Ureter (tissue), 1 donor: ENCODE results near the gene RIC3. TPM values are rescaled to one million over a fixed set of nuclear protein-coding genes. Genes with fewer than 3 reads are reported as not detected.

Experiments used
- DNase-seq: peaks from one replicate; pipeline ENCODE4 v3.0.0-alpha.2; 2020; ENCODE audit warnings: low spot score
- total RNA-seq: library from RNA; stranded (reverse); gene quantifications from one replicate; pipeline ENCODE4 v1.2.4, GENCODE V29; 2023
- donor health status: DM: yes; HTN: yes; CAD: no.

RIC3 gene, protein sequence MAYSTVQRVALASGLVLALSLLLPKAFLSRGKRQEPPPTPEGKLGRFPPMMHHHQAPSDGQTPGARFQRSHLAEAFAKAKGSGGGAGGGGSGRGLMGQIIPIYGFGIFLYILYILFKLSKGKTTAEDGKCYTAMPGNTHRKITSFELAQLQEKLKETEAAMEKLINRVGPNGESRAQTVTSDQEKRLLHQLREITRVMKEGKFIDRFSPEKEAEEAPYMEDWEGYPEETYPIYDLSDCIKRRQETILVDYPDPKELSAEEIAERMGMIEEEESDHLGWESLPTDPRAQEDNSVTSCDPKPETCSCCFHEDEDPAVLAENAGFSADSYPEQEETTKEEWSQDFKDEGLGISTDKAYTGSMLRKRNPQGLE
- total RNA-seq, result 60.8 TPM

DNA sequence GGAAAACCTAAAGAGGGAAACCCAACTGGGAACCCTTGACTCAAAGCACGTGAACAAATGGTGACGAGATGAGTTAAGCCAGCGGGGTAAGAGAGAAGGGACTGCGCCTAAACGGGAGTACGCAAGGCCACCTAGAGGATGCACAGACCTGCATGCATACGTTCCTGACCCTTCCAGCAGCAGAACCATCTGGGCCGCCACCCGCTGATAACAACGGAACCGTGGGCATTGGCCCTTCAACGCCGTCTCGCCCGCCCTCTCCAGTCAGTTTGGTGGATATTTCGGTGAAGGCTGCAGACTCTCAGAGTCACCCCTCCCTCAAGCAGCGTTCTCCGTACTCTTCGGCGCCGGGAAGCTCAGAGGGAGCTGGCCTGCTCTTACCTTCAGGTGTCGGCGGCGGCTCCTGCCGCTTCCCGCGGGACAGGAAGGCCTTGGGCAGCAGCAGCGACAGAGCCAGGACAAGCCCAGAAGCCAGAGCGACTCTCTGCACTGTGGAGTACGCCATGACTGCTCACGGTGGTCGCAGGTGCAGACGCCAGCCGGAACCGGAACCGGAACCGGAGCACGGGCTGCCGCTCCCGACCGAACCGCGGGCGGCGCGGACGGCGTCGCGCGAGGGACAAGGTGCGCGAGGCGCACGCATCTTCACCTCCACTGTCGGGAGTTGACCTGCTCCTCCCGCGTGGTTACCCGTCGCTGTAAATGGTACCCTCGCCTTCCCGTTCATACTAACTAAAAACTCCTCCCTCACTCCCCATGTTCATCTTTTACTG is at the start of gene RIC3:
Gene RIC3, minus strand, starts transcription at position 541 of the 773 bp plus-strand sequence. Its CDS starts 36 bp downstream, at position 505.
- DNase-seq, result peak; percentile 53

DNA sequence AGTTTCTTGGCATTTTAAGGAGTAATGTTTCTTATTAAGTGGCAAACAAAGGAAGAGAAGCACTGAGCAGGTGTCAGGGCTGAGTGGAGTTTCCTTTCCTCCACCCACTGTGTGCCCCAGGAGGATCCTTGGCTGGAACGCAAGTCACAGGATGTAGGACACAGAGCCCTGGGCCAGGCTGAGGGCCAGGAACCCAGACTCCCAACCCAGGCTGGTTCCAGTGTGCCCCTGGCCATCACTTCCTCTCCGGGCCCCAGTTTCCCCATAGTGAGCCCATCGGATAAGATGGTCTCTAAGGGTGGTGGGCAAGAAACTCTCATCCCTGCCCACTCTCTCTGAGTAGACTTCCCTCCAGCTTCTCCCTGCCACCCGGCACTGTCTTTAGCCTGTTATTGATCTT is 49.6 kb upstream of the RIC3 start:
- DNase-seq, result no peak

DNA sequence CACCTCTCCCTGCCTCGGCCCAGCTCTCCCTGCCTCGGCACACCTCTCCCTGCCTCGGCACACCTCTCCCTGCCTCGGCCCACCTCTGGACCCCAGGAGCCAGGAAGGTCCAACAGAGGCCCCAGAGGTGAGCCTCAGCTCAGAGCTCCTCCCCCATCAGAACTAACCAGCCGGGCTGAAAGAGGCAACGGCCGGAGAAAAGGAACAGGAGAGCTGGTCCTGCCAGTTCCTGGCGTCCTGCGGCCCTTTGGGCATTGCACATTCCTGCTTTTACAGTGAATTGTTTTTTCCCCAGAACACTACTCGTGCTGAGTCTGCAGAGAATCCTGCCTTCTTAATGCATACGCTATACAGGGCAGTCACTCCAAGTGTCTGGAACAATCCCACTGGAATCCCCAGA is 49.1 kb upstream of the RIC3 start:
- no peak for DNase-seq

DNA sequence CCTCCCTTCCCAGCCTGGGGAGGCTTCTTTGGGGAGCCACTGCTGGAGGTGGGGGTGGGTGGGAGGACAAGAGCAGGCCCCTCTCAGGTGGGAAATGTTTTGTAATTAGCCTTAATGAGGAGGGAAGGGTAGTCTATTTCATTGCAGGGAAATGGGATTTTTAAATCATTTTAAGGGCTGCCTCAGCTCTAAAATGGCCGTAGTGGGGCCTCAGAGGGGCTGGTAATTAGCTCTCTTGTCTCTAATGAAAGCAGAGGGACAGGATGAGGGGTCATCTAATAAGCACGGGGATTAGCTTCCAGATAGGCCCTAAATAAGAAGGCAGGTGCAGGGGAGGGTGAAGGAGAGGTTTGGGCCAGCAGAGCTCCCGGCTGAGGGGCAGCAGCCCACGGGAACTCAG is 48.3 kb upstream of the RIC3 start:
- no peak for DNase-seq

DNA sequence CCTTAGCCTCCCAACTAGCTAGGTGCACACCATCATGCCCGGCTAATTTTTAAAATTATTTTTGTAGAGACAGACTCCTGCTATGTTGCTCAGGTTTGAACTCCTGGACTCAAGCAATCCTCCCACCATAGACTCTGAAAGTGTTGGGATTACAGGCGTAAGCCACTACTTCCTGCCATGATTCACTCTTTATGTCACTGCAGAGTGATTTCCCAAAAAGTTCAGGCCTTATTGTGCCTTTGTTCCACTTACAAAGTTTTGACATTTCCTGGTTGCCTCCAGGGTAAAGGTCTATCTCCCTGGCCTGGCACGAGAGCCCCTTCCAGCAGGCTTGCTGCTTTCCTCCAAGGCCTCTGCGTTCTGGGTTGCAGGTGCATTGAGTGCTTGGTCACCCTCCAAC is 44.6 kb upstream of the RIC3 start:
- no peak for DNase-seq

DNA sequence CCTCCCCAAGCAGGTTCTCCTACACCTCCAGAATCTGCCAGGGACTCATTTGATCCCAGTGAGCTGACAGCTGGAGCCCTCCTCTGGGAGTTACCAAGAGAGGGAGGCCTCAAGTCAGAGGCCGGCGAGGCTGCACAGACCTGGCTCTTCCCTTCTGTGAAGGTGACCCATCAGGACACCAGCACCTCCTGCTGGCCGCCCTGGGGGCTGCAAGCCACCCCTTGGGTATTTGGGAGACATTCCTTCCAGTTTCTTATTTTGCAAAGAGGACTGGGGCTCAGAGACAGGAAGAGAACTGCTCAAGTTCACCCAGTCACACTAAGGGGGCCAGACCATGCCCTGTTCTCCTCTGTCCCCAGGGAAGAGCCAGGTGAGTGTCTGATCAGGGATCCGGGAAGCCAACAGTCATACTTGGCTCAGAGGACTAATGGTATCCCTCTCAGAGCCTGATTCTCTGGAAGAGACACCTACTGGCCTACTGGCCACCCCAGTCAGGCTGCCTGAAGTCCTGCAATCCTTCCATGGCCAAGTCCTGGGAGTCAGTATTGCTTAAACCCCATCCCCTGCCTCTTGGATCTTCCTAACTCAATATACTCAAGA is 40.5 kb upstream of the RIC3 start:
- no peak for DNase-seq

DNA sequence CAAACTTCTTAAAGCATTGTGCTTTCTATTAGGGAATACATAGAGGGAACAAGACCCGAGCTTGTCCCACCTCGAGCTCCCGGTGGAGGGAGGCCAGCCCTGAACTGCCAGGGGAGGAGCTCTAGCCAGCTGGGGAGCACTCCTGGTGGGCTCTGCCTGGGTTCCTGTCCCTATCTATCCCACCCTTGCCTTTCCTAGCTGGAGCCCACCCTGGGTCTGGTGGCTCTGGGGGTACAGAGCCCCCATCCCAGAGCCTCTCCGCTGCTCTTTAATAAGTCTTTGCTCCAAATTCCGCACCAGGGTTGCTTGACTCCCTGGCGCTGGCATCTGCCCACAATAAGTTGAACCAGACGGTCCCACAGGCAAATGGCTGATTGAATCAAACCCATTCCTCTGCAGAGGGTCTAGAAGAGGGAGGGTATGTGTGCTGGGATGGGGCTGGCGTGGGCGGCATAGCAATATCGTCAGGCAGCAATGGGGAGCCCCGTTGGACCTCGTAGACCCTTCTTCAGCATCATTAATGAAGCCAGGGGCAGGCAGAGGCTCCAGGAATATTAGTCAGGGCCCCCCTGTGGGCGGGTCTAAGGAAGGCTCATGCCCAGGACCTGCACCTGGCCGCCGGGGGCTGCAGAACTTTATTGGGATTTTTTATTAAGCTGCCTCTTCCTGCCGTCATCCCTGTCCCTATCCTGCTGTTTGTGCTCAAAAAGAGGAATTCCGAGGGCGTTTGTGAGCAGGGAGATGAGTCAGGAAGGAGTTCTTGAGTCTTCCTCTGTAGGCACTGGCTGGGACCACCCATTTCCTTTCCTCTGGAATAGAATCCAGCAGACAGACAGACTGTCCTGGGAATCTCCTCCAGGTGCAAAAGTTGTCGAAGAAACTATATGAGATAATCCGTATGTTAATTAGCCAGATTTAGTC is 38.5 kb upstream of the RIC3 start:
- no peak for DNase-seq

DNA sequence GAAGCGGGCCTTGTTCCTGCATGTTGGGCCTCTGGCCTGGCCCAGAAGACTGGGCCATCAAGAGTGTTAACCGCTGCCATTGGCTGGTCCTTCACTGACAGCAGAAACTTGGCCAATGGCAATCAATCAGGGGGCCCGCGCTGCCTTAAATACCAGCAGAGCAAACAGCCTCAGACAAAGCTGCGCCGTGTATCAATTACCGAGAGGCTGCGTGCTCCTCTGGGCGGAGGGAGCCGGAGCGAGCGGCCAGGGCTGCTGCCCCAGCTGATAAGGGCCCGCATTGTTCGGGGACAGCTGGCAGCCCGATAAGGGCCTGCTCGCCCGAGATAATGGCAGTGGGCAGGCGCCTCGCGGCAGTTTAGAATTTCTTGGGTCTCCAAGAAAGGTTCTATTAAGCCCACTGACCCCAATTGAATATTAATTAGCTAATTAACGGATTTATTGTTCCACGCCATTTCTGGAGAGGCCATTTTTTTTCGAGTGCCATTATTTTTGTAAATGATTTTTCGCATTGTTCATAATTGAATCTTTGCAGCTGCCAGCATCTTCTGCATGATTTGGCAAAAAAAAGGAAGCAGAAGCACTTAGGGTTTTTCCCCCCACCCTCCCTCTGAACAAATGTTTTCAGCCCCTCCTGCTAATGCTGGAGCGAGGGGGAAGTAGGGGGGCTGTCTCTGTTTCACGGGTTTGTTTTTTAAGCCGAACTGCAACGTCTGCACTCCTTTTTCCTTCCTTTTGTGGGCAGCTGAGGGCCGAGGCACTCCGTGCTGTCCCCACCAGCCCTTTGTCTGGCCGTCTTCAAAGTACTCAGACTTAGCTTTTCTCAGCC is 37.6 kb upstream of the RIC3 start:
- DNase-seq, result no peak

DNA sequence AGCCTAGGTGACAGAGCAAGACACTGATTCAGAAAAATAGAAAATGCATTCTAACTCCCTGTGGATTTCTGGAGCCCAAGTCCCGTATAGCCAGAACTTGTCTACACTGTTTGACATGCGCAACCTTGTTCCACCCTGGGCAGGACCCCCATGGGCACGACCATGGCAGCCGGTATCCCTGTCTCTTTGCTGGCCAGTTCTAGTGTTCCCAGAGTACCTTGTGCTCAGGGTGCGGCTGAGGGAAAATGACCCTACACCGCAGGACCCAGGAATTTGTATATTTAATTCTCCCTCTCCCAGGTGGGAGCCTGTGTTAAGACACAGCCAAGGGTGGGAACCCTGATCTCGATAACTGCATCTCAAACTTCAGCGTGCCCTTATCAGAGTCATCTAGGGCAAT is 36.7 kb upstream of the RIC3 start:
- no peak for DNase-seq

DNA sequence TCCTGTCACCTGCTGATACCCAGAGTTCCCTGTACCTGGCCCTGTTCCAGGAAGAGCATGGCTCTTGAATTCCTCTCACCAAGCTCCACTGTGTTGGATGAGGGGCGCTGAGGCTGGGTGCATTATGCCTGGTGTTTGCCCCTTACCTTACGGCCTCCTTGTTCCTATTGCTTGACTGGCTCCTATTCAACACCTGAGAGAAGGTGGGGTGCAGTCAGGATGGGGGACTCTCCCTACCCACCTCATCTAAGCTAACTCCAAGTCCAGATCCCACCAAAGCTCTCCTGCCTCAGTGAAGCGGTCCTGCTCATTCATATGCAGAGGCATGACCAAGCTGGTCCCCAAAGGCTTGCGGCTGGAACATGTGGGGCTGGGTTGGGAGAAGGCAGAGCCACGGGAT is 35.8 kb upstream of the RIC3 start:
- no peak for DNase-seq

DNA sequence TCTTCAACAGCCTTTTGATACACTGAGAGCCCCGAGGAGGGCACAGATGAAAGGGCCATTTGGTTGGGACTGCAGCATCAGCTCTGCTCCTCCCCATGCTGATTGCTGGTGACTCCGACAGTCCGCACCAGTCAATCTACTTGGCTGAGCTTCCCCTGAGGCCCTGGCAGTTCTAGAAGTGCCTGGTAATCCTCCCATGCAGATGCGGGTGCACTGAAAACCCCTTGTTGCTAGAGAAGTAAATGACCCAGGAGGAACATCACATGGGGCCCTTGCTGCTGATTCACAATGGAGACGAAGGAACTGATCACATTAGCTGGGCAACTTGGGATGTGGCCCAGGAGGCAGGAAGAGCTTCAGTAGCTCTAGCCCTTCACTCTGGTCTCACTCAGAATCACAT is 35.2 kb upstream of the RIC3 start:
- DNase-seq, result no peak

DNA sequence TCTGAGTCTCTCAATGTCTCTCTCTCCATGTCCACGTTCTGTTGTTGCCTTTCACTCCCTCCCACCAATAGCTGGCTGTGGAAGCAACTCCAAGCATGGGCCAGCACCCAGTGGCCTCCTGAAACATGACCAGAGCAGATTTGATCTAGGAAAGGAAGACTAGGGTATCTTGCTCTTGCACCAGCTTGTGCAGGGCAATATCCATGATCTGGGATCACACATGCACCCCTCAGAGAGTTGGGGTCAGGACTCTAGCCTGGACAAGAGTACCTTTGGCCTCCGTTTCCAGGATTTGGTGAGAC is 34.5 kb upstream of the RIC3 start:
- no peak for DNase-seq

DNA sequence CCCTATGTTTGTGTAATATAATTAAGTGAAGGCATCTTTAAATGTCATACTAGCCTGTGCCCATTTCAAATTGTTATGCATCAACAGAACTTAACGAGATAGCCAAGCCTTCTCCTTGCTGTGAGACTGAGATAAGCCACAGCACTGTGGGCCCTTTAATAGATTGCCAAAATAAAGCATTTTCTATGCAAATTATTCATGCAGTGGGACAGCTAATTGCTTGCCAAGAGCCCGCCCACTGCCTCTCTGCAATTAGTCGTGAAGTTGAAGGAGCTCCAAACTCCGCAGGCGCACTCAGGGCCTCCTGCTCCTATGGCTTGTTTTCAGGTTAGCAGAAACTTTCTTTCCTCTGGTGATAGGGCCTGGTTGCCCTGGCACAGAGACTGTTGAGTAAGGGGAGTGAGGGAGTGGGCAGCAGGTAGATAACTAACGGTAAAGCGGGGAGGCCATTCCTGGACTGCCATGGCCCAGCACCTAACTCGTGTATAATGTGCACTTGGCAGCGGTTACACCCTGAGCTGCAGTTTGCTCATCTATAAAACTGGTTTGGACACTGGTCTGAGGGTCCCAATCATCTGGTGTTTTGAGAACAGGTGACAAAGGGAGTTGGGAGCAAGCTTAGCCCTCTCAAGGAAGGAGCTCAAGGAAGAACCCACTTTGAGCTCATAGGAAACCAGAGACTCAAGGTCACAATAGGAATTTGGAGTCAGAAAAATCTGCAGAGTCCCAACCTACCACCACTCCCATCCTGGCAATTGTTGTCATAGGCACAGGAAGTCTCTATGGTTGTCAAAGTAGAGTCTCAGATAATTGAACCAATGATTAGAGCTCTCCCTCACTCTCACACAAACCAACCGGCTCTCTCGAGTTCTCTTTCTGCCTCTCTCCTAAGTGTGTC is 33.9 kb upstream of the RIC3 start:
- DNase-seq, result no peak

DNA sequence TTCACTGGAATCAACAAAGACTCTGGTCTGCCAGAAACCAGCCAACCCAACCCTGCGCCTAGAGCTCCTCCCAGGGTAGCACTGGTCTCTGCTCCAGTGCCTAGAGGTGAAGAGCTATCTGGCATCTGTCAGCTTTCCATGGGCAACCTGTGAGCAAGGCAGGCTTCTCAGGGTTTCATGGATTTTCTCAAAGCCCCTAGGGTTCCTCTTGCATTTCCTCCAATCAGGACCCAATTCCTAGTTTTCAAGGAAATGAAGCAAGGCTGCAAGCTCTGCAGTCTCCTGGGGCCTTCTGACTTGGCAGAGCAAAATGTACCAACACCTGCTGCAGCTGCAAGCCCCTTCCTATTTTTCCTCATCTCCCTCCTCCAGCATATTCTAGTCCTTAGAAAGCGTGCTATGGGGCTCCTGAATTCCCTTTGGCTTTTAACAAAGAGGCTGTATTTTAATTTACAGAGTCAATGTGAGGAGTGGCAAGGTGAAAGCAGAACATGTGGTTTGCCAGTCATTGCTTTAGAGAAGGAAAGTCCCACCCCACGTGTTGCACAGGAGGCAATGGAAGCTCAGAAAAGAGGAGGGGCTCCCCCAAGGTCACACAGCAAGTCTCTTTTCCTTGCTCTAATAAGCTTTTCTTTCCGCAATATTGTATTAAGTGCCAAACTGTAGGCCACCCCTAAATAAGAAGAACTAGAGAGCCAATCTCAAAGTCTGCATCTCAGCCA is 33.0 kb upstream of the RIC3 start:
- no peak for DNase-seq

DNA sequence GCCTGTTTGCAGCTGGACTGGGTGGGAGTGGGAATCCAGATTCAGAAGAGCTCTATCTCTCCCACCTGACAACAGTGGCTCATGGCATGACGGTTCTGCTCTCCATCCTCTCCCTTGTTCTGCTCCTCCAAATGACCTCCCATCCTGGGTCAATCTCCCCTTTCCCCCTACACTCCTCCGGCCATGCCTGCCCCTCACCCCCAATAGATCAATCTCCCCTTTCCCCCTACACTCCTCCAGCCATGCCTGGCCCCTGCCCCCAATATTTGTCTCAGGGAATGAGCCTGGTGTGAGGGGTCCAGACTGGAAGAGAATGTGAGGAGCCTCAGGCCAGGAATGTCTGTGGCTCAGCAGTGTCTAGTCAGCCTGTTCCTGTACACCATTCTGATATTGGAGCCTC is 30.9 kb upstream of the RIC3 start:
- no peak for DNase-seq

DNA sequence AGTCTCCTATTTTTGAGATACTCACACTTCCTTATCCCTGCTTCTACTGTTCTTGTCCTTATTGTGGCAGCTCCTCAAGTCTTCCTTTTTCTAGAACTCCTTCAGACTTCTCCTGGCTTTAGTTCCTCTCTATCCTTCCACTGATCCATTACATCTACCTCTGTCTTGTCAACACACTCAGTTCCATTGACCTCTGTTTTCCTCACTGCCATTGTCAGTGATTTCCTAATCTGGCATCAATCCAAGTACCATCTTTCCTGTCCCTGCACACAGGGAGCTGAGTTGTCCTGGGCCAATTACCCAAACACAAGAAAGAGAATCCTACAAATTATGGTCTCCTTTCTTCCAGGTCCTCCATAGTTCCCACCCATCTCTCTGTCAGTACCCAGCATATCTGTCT is 27.9 kb upstream of the RIC3 start:
- no peak for DNase-seq

DNA sequence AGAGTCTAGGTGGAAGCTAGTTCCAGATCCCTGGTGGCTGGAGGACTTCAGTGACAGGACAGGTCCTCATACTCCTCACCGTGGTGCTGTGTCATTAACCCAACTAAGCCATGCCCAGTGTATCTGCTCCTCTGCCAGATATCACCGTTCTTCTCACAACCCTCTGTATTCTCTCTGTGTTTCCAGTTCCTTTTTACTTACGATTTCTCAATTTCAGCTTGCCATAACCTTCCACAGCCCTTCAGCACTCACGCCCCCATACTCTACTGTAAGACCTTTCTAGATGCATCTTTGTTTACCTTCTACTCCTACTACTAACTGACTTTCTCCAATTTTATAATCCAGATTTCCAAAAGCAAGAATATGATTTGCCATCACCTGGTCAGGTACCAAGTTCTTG is 26.1 kb upstream of the RIC3 start:
- no peak for DNase-seq

DNA sequence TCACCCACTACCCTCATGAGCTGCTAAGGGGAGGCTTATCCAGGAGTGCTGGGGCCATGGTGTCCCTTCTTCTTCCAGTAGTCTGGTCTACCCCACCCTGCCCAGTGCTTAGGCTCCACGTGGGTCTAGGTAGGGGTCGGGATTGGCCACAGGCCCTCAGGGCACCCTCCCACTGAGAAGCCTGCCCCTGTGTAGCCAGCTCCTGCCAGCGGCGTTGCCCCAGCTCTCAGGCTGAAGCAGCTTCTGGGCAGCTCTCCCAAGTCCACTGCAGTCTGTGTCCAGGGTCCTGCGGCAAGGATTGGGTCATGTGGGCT is 24.0 kb upstream of the RIC3 start:
- no peak for DNase-seq

DNA sequence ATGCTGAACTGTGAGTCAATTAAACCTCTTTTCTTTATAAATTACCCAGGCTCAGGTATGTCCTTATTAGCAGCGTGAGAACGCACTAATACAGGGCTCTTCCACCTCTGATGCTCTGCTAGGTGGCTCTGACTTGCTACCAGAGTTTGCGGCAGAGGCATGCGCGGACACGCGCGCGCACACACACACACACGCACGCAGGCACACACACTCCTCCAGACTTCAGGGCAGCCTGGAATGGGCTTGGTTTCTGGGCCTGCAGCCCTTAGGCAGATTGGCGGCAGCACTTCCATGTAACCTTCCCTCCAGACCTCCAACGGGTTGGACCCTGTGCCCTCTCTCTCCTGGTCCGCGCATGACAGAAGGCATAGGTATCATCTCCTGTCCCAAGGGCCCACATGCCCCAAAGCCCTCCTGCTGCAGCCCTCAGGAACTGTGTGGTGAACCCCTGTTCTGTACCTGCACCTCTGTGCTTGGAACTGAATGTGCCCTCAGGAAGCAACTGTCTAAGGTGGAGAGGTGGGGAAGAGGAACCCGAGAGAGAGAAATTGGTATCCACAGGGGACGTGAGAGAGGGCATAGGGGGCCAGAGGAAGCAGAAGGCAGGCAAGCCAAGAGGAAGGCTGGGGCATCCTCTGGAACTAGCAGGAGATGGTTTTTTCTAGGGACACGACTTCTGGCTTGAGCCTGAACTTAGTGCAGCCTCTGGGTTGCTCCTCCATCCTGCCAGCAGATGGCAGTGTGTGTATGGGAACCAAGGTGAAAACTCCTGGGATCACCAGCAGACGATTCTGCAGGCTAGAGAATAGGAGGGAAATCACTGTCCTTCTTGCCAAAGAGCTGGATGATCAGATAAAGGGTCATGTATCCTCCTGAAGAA is 23.4 kb upstream of the RIC3 start:
- peak; percentile 74 for DNase-seq
